DMS153 treated with DMSO at 0.1 percent for 48 hours (cell line): ENCODE data around the gene PXDN.
"Not testable (repeated sequence)": the region's sequence is repeated elsewhere in the genome, so short reads cannot be mapped to it uniquely, and the experiment has no call there.

Experiments used
- DNase-seq: peaks from one replicate; lab custom pipeline; 2025; ENCODE audit not compliant: unreplicated experiment; lab: John Stamatoyannopoulos, UW

Gene PXDN

DNA sequence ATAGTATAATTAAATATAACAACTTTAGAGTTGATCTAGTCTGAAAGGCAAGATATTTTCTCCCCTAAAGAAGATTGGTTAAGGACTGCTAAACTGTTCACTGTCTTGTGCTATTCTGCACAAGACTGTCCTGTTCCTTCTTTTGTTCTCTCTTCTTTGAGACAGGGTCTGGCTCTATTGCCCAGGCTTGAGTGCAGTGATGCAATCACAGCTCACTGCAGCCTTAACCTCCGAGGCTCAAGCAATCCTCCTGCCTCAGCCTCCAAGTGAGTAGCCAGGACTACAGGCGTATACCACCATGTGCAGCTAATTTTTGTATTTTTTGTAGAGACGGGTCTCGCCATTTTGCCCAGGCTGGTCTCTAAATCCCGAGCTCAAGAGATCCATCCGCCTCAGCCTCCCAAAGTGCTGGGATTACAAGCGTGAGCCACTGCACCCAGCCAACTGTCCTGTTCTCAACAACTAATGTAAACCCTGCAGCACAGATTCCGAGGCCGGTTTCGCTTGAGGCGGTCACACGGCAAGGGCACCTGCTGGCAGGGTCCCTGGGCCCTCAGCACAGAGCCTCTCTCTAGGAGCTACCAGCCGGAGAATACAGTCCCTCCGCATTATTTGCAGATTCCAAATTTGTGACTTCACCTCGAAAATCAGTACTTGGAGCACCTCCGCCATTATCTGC lies 16.4 kb downstream of the PXDN start:
- no peak for DNase-seq

DNA sequence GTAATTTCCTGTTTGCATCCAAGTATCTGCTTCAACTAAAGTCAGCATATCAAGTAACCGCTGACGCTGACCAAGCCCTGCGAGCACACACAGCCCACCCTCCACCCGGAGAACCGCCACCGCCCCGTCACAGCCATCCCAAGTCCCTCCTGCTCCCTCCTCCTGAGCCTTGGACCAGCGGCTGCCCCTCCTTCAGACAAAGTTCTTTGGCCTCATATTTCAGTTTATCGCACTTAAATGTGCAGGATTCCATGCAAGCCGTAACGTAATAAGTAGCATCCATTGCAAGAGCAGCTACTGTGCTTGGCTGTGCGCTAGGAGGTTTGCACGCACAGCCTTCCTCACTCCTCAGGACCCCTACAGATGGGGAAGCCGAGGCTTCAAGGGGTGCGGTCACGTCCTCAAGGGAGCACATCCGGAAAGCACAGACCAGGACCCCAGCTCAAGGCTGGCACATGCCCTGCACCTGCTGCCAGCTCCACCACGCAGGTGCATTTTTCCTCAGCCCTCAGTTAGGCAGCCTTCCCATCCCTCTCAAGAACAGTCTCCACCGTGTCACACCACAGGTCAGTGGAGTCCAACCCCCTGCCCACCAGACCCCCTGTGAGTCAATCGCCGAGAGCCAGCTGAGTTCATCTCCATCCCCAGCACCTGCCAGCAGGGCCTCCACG lies 17.1 kb downstream of the PXDN start:
- no peak for DNase-seq

DNA sequence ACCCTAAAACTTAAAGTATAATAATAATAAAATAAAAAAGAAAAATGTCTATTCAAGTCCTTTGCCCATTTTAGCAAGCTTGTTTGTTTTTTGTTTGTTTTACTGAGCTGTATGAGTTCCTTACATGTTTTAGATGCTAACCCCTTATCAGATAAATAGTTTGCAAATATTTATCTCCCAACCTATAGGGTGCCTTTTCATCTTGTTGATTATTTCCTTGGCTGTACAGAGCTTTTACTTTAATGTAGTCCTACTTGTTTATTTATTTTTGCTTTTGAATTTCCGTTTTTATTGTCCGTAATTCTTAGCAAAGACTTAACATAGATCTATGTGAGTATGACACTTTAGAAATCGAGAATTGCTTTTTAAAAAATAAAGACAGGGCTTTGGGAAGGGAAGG lies 17.8 kb downstream of the PXDN start:
- no peak for DNase-seq

DNA sequence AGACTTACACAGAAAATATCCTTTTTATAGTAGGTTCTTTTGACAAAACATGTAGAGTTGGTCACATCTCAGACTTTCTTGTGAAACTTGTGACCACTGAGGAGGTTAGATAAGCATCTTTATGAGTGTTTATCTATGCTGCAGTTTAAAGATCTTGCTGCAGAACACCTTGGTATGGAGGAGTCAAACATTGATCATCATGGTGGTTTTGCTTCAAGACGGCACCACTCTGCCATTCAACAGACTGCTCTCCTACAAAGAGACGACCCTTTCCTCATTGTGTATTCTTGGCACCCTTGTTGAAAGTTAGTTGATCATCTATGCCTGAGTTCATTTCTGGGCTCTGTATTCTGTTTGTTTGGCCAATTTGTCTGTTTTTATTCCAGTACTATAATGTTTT lies 20.0 kb downstream of the PXDN start:
- not testable (repeated sequence) for DNase-seq

DNA sequence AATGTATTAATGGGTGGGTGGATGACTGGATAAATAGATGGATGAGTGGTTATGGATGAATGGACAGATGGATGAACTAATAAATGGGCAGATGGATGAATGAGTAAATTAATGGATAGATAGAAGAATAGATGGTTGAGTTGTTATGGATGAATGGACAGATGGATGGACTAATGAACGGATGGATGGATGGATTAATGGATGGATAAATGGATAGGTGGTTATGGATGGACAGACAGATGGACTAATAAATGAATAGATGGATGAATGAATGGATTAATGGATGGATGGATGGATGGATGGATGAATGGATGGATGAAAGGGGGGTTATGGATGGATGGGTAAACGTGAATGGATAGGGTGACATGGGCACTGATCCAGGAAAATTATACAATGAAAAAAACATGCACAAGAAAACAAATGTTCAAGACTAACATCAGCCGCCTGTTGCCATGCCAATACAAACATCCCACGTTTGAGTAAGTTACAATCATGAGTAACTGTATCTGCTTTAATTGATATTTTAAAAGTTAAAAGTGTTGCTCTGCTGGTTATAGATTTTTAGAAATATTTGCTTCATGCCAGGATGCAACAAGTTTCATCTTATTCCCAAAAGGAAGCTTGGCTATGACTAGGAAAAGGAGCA lies 20.8 kb downstream of the PXDN start:
- DNase-seq = no peak

DNA sequence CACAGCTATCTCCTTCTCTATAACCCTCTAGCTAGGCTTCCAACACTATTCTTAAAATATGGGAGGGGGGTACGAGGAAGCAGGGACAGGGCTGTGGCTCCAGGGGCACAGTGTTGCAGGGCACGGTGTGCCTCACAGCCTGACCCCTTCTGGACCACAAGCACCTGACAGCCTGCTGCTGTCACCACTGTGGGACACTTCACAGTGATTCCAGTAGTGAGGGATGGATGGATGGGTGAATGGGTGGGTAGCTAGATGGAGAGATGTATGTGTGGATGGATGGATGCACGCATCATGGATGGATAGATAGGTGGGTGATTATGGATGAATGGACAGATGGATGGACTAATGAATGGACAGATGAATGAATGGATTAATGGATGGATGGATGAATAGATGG lies 21.6 kb downstream of the PXDN start:
- DNase-seq = no peak

DNA sequence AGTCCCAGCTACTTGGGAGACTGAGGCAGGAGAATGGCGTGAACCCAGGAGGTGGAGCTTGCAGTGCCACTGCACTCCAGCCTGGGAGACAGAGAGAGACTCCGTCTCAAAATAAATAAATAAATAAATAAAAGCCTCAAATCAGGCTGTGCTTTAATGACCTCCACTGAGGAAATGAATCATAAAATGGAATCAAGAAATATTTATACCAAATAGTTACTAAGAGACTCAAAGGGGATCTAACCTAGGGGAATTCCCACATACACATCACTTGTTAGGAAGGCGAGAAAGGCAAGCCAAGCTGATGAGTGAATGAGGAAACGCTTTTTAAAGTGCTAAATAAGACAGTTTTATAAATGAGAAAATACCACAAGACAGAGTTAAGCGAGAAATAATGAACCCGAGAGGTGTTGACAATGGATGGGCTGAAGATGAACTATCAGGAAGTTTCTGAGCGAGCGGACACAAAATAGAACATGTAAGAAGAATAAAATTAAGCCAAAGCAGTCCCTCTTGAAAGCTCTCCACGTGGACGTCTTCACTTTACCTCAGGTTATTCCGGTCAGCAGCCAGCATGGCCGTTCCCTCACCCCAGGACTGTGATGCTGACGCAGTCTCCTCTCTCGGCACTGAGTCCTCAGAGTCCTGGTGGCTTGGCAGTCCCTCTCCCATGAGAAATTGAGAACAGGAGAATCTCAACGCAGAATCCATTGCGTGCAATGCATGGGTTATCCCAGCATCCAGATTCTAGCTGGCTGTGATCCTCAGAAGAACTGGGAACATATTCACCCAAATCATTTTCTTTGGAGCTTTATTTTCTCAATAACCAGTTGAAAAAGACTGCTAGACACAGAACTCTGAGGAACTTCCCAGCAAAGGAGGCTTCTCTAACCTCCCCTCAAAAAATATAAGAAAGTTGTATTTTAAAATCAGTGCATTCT lies 22.3 kb downstream of the PXDN start:
- no peak for DNase-seq

DNA sequence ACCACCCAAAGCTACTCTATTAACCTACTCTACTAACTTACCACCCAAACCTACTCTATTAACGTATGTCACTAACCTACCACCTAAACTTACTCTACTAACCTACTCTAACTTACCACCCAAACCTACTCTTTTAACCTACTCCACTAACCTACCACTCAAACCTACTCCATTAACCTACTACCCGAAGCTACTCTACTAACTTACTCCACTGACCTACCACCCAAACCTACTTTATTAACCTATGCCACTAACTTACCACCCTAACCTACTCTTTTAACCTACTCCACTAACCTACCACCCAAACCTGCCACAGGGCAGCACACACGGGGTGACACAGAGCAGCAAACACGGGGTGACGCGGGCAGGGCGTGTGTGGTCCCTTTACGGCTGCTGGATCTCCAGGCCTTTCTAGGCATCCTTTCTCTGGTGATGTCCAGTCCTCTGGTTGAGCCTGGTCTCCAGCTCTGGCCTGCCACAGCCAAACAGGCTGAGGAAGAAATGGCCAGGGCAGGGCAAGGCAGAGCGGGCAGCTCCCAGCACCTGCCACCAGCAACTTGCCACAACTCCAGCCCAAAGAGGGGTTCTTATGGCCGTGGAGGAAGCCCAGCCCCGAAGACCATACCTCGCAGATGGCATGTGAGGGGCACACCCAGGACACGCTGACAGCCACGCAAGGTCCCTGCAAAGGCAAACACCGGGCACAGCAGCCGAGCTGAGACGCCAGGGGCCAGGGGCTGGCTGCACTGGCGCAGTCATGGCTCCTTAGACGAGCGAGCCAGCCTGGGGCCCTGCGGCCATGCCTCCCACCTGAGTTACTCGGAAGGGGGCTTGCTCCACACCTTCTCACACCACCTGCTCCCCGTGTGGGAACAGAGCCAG lies 25.7 kb downstream of the PXDN start:
- DNase-seq = no peak

DNA sequence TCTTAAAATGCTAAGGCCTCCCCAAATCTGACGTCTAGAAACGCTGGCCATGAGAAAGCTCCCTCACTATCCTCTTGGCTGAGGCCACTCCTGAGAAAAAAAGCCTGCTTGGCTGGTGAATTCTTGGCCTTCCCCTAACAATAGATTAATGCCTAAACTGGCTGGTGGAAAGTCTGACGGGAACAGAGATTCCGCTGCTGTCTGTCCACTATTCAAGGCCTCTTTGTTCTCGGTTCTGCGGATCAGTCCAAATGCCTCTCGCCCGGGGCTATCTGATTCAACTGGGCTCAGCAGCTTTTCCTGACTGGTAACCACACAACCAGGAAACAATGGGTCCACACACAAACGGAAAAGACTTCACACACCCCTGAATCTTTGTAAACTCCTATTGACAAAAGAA lies 27.2 kb downstream of the PXDN start:
- no peak for DNase-seq

DNA sequence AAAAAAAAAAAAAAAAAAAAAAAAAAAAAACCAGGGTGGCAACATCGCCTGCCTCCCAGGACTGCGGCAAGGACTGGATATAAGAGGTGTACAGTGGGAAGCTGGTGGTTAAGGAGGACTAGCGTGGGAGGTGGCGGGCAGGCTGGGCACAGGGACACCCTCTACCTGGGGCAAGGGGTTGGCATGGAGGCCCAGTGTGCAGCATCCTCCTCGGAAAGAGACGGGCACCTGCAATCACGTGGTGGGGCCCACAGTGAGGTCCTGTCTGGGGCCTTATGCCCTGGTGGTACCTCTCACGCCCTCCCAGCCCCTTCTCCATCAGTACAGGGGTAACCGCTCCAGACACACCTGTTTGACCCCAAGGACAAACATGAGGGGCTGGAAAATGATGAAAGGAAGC lies 27.9 kb downstream of the PXDN start:
- no peak for DNase-seq

DNA sequence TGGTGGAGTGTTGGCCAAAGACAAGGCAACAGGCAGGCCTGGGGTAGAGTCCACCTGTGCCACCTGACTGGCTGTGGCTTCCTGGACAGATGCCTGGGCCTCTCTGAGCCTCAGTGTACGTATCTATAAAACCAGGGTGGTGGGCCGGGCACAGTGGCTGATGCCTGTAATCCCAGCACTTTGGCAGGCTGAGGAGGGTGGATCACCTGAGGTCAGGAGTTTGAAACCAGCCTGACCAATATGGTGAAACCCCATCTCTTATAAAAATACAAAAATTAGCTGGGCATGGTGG lies 28.4 kb downstream of the PXDN start:
- not testable (repeated sequence) for DNase-seq

DNA sequence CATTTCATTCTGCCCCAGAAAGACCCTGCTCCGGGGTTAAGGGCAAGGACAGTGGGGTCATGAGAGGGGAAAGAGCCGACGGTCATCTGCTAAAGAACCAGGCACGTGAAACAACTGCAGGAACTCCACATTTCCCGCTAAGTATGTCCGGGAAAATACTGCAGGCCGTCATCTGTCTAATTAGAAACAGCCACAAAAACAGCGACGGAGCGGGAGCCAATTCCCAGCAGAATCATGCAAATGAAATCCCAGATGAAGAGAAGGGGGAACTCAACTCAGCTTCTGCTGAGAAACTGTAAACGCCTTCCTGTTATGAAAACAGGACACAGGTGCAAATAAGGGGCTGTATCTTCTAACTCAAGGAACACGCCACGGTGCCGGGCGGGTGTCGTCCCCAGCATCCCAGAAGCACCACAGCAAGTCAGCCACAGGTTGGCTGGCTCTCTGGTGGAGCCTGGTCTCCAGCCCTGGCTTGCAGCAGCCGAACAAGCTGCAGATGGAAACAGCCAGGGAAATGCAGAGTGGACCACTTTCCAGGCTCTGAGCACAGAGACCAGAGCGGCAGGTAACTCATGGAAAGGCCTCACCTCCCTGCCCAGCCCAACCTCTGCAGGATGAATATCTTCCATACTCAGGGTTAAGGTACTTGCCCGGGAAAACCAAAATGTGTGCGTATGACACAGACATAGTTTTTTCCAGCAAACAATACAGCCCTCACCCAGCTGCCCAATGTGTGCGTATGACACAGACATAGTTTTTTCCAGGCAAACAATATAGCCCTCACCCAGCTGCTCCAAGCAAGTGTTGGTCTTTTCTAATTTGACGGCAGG lies 28.9 kb downstream of the PXDN start:
- no peak for DNase-seq

DNA sequence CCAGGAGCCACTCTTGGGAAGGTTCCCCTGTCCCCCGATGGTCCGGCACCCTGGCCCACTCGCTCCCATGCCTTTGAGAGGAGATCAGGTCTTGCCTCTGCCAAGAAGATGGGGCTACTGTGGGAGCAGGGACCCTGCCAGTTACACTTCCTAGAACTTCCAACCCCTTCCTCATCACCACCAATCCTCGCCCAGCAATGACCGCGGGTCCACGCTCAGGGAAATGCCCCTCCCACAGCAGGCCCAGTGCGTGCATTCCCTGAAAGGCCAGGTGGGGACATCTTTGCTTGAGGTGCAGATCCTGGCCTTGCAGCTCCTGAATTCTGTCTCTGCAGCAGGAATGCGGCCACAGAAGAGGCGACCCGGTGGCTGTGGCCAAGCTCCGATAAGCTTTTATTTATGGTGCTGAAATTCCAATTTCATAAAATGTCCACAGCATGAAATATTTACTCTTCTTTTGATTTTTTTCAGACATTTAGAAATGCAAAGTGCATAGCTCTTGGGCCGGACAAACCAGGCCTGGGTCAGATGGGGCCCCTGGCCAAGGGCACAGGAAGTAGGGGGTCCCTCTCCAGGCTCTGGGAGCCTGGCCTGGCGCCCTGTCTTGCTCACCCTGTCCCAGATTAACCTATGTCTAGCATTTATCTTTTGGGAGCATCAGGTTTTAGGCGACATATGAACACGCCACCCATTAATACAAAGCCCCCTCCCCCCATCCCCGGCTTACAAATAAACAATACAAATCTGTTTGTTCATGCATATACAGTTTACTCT lies 29.8 kb downstream of the PXDN start:
- DNase-seq = no peak

DNA sequence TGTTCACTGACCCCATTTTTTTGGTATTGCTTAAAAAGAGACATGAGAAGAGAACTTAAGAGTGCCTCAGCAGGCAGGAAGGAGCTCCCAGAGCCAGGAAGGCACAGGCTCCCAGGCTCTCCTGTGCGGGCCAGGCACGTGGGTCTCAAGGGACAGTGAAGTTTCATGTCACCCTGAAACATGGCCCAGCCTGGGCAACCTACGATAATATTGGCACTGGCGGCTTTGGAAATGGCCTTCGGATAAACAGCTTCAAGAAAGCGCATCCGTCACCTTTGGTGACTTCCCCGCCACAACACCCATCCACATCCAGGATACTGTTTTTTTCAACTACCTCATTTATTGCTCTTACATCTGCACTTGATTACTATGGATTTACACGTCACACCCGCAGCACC lies 30.5 kb downstream of the PXDN start:
- no peak for DNase-seq

DNA sequence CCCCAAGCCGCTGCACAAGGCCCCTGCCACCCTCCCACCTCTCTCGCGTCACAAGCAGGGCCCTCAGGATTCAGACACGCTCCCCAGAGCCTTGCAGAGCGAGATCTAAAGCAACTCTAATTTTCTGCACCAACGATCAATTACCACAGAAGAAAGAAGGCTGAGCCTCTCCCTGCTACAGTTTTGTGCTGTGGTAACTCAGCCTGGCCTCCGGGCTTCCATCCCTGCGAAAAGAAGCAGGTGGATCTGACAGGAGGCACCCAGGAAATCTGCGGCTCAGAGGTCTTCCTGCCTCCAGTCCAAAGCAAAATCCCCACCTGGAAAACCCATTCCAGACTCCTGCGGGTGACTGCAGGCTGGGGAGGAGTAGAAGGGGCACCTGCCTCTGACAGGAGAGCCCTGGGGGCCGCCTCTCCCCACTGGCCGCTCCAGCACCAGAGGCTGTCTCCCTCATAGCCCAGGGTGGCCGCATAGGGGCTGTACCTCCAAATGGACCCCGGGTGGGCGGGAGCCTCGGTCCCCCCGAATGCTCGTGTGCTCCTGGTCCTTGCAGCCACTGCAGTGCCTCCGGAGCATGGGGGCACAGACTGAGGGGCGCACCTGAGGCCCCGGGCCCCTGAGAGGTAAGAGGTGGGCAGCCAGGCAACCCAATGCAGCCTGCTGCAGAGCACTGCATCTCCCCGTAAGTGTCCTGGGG lies 31.0 kb downstream of the PXDN start:
- DNase-seq = no peak

DNA sequence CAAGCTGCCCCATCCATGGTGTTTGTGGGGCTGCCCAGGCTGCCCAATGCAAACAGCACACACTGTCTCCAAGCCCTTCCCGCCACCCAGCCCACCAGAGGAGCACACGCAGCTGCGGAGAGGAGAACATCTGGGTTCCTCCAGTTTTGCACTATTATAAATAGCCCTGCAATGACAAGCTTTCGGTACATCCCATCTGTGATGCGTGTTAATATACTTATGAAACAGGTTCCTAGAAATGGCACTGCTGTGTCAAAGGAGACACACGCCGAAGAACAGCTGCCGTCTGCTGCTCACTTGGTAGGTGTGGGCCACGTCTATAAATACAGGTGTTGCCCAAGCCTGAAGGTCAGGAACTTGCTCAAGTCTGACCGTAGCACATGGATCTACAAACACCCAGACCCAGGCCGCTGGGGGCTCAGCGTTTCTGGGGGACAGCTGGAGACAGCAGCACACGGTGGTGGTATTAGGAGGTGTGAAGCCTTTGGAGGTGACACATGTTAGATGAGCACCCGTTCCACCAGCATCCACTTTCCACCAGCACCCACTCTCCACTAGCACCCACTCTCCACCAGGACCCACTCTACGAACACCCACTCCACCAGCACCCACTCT lies 34.3 kb downstream of the PXDN start:
- DNase-seq = no peak

DNA sequence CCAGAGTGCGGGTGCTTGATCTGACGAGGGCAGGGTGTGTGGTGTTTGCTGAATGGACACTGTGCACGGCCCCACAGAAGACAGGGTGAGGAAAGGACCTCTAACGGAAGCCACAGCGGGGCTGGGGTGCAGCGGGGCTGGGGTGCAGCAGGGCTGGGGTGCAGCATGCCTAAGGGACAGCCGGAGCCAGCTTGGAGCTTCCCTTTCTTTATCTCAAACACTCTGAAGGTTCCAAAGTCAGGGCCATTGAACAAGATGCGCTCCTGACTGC lies 35.0 kb downstream of the PXDN start:
- DNase-seq = no peak
